Tibial artery (tissue), 4 donors: ENCODE measurements around the gene KLHL2.

ENCODE experiments used
- DNase-seq, 2 donors: peaks; one replicate each; pipeline ENCODE4 v3.0.0-alpha.2; 2019
- H3K27ac ChIP-seq, 2 donors: fragments of 200-600 bp; sonication (generic) in 1 of 2; 1 replicate in 1 of 2; 2 replicates in 1 of 2; pipeline ENCODE4 v1.5.1; 2018 to 2019; ENCODE audit warnings: mild to moderate bottlenecking in 1 of 2
- H3K27me3 ChIP-seq, 2 donors: fragments of 200-600 bp; sonication (generic) in 1 of 2; one replicate each; pipeline versions ENCODE4 v1.5.1 to v1.6.0; 2016 to 2019
- H3K36me3 ChIP-seq, 3 donors: fragments of 200-600 bp; sonication (generic) in 2 of 3; one replicate each; pipeline ENCODE4 v1.5.1; 2016 to 2019; ENCODE audit warnings: mild to moderate bottlenecking in 2 of 3
- H3K4me1 ChIP-seq, 4 donors: fragments of 200-600 bp; sonication (generic) in 2 of 4; 1 replicate in 3 of 4; 2 replicates in 1 of 4; pipeline ENCODE4 v1.5.1; 2016 to 2019
- H3K4me3 ChIP-seq, 2 donors: fragments of 200-600 bp; sonication (generic) in 1 of 2; 1 replicate in 1 of 2; 2 replicates in 1 of 2; pipeline ENCODE4 v1.5.1; 2018 to 2019; ENCODE audit warnings: mild to moderate bottlenecking in 2 of 2
- H3K9me3 ChIP-seq, 3 donors: fragments of 200-600 bp; sonication (generic) in 1 of 3; one replicate each; pipeline ENCODE4 v1.5.1; 2016 to 2019
- intact Hi-C: fragments of 100-400 bp; cut with DNase I; formaldehyde crosslinking; loops from one replicate; pipeline ENCODE4 v1.15.0; 2023; ENCODE audit warnings: low total_unique reads
- TF ChIP-seq, protein P1 (sequence below), 2 experiments: fragments of 200-600 bp in 1 of 2; fragments of 450-650 bp in 1 of 2; IDR thresholded peaks; one replicate each; pipeline ENCODE4 v1.5.1; 2017 to 2019; ENCODE audit warnings: antibody characterized with exemption in 2 of 2, mild to moderate bottlenecking in 1 of 2, moderate library complexity in 1 of 2

KLHL2 gene

DNA sequence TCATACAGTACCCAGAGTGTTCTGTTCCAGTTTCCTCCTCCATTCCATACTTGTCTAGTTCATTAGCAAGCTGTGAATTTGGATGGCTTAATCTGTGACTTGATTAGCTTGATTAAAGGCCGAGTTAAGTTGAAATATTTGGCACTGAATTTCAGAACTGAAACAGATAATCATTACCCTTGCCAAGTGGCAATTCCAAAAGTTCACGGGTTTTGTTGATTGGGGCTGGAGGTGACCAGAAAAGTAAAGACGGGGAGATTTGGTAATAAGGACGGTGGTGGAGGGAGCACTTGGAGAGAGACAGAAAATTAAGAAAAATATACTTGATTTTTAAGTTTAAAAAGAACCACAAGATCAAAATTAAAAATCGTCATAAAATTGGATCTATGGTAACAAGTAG lies 21.9 kb upstream of the KLHL2 start:
- DNase-seq, result no peak
- Histone ChIP-seq H3K9me3 (no peaks in the 10 kb centered on the region), H3K36me3 (no peaks in the 10 kb centered on the region), H3K4me1 (no peaks in the 10 kb centered on the region), H3K4me3 (no peak overlapping the region), H3K27me3 (no peaks in the 10 kb centered on the region), H3K27ac (no peak overlapping the region)
- intact Hi-C loops, result no loop called here
- TF ChIP-seq, protein P1, sequence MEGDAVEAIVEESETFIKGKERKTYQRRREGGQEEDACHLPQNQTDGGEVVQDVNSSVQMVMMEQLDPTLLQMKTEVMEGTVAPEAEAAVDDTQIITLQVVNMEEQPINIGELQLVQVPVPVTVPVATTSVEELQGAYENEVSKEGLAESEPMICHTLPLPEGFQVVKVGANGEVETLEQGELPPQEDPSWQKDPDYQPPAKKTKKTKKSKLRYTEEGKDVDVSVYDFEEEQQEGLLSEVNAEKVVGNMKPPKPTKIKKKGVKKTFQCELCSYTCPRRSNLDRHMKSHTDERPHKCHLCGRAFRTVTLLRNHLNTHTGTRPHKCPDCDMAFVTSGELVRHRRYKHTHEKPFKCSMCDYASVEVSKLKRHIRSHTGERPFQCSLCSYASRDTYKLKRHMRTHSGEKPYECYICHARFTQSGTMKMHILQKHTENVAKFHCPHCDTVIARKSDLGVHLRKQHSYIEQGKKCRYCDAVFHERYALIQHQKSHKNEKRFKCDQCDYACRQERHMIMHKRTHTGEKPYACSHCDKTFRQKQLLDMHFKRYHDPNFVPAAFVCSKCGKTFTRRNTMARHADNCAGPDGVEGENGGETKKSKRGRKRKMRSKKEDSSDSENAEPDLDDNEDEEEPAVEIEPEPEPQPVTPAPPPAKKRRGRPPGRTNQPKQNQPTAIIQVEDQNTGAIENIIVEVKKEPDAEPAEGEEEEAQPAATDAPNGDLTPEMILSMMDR (IDR thresholded peaks at IDR 0.05), result no peak

DNA sequence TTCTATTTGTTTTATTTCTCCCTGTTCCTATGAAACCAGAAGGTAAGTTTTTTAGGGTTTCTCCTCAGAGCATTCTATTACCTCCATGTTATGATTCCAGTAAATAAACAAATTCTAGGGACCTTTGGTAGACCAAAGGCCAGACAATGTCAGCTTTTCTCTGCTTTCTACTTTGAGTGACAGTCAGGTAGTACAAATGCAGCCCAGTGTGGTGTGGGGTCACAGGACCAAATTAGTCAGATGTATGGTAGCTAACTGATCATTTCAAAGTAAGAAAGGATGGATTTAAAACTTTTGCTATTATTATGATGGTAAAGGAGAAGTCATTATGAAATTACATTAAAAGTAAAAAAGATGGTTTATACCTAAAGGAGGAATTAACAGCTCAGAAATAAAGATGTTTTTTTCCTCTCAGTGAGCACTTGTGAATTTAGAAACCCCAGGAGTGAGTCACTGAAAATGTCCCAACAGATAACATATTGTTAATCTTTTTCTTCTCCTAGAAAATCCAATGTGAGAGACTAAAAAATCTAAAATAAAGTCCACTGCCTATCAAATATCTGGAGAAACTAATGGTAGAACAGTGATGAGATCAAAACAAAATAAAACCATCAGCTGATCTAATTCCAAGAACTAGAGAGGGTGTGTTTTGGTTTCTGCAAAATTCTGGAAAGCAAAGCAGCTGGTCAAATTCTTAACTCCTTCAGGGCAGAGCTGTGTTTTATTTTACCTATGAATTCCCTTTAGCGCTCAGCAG lies 16.6 kb upstream of the KLHL2 start:
- TF ChIP-seq, protein P1 (IDR thresholded peaks at IDR 0.05), result no peak
- no peaks in the 10 kb centered on the region for H3K36me3 ChIP-seq
- intact Hi-C loops, result no loop called here
- H3K4me1 ChIP-seq, result no peaks in the 10 kb centered on the region
- no peaks in the 10 kb centered on the region for H3K9me3 ChIP-seq
- no peak overlapping the region for H3K27ac ChIP-seq
- no peak overlapping the region for H3K4me3 ChIP-seq
- H3K27me3 ChIP-seq, result no peaks in the 10 kb centered on the region
- no peak for DNase-seq

DNA sequence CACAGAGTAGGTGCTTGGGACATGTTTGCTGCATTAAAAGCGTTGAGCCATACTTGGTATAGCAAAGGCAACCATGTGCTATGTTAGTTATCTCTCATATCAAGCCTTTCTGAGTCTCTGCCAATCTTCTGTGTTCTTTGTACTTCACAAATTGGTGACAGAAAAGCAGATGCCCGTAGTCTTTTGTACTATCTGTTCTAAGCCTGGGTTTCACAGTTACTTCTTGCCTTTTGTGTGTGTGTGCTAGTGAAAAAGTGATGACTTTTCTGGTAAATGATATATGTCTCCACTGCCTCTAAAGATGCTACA lies 16.1 kb upstream of the KLHL2 start:
- H3K27me3 ChIP-seq, result no peaks in the 10 kb centered on the region
- no peak overlapping the region for H3K4me3 ChIP-seq
- H3K9me3 ChIP-seq, result no peaks in the 10 kb centered on the region
- intact Hi-C loops, result no loop called here
- H3K36me3 ChIP-seq, result no peaks in the 10 kb centered on the region
- no peaks in the 10 kb centered on the region for H3K4me1 ChIP-seq
- no peak for DNase-seq
- TF ChIP-seq, protein P1 (IDR thresholded peaks at IDR 0.05), result no peak
- H3K27ac ChIP-seq, result no peak overlapping the region

DNA sequence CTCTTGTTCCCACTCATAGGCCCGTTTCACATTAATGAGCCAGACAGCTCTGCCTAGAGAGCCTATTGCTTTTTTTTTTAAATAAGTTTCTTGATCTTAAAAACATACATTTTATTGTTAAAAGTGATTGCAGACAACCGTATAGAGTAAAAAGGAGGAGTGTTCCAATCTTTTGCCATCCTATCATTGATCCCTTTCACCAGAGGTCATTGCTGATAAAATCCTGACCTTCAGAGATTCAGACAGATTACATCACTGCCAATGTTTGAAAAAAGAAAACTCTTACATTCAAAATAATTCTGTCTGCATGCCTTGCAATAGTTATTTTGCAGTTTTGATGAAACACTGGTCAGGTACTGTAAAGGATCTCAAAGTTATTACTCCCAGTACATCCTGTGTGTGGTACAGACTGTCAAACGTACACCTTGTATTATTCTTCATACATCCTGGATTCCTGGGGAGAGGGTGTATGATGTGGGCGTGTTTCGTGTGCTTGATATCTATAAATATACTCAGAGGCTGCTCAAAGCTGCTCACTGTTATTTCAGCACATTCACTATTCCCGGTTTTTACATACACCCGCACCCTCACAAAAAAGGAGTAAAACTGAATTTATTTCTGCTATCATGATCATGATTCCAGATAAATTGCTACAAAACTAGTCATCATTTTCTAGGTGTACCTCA lies 15.4 kb upstream of the KLHL2 start:
- no peak overlapping the region for H3K4me3 ChIP-seq
- H3K27ac ChIP-seq, result no peak overlapping the region
- no peak for DNase-seq
- H3K27me3 ChIP-seq, result no peaks in the 10 kb centered on the region
- H3K9me3 ChIP-seq, result no peaks in the 10 kb centered on the region
- H3K36me3 ChIP-seq, result no peaks in the 10 kb centered on the region
- TF ChIP-seq, protein P1 (IDR thresholded peaks at IDR 0.05), result no peak
- intact Hi-C loops, result no loop called here
- H3K4me1 ChIP-seq, result no peaks in the 10 kb centered on the region

DNA sequence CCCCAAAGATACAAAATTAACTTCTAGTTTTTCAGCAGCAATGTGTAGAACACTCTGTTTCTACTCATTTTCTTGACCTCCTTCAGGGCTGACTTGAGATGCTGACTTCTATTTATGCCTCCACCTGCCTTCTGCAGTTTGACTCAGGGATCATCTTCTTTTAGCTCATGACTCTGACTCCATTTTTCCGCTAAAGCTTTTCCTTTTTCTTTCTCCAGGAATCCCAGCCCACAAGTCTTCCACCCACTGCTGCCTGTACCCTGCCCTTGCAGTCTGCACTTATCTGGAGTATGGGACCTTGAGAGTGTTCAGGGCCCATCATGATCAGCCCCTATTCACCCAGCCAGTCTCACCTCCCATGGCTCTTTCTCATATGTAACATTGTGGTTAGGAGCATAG lies 14.9 kb upstream of the KLHL2 start:
- Histone ChIP-seq H3K9me3 (no peaks in the 10 kb centered on the region), H3K36me3 (no peaks in the 10 kb centered on the region), H3K4me3 (no peak overlapping the region), H3K27ac (no peak overlapping the region), H3K4me1 (no peaks in the 10 kb centered on the region), H3K27me3 (no peaks in the 10 kb centered on the region)
- no peak for DNase-seq
- intact Hi-C loops, result no loop called here
- TF ChIP-seq, protein P1 (IDR thresholded peaks at IDR 0.05), result no peak
